ENCODE results near the gene METTL9.
"Not testable (repeated sequence)": the region's sequence is repeated elsewhere in the genome, so short reads cannot be mapped to it uniquely, and the experiment has no call there.

Gene METTL9

DNA sequence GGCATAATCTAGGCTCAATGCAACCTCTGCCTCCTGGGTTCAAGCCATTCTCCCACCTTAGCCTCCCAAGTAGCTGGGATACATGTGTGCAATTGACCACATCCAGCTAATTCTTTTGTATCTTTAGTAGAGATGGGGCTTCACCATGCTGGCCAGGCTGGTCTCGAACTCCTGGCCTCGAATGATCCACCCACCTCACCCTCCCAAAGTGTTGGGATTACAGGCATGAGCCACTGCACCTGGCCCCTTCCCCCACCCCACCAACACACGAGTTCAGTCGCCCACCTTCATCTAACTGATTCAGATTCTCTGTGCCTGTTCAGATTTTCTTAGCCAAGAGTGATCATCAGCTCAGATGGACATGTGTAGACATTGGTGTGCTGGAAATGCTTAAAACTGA, 25.0 kb upstream of the METTL9 start:
- H3K4me3 ChIP-seq (ENCODE audit: low read depth, low read length): no peak overlapping the region
- TF ChIP-seq, protein P1, sequence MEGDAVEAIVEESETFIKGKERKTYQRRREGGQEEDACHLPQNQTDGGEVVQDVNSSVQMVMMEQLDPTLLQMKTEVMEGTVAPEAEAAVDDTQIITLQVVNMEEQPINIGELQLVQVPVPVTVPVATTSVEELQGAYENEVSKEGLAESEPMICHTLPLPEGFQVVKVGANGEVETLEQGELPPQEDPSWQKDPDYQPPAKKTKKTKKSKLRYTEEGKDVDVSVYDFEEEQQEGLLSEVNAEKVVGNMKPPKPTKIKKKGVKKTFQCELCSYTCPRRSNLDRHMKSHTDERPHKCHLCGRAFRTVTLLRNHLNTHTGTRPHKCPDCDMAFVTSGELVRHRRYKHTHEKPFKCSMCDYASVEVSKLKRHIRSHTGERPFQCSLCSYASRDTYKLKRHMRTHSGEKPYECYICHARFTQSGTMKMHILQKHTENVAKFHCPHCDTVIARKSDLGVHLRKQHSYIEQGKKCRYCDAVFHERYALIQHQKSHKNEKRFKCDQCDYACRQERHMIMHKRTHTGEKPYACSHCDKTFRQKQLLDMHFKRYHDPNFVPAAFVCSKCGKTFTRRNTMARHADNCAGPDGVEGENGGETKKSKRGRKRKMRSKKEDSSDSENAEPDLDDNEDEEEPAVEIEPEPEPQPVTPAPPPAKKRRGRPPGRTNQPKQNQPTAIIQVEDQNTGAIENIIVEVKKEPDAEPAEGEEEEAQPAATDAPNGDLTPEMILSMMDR (IDR thresholded peaks at IDR 0.05; ENCODE audit: low read depth, low read length): no peak

DNA sequence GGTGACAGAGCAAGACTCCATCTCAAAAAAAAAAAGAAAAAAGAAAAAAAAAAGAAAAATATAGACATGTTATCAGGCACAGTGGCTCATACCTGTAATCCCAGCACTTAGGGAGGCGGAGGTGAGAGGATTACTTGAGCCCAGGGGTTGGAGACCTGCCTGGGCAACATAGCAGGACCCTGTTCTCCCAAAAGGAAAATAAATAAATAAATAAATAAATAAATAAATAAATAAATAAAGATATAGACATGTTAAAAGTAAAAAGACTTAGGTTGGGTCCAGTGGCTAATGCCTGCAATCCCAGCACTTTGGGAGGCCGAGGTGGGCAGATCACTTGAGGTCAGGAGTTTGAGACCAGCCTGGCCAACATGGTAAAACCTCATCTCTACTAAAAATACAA, 23.1 kb upstream of the METTL9 start:
- not testable (repeated sequence) for H3K4me3 ChIP-seq (ENCODE audit: low read depth, low read length)

DNA sequence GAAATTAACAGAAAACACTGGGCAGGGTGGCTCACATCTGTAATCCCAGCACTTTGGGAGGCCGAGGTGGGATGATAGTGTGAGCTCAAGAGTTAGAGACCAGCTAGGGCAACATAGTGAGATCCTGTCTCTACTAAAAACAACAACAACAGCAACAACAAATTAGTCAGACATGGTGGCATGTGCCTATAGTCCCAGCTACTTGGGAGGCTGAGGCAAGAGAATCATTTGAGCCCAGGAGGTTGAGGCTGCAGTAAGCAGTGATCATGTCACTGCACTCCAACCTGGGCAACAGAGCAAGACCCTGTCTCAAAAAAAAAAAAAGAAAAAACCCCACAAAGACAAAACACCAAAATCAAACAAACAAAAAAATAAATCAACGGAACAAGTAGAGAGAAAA, 21.9 kb upstream of the METTL9 start:
- H3K4me3 ChIP-seq (ENCODE audit: low read depth, low read length): not testable (repeated sequence)

DNA sequence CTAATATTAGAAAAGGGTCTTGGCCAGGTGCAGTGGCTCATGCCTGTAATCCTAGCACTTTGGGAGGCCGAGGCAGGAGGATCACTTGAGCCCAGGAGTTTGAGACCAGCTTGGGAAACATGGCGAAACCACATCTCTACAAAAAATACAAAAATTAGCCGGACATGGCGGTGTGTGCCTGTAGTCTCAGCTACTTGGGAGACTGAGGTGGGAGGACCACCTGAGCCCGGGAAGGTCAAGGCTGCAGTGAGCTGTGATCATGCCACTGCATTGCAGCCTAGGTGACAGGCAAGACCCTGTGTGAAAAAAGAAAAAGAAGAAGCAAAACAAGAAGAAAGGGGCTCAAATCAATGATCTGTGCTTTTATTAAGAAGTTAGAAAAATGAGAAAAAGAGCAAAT, 21.1 kb upstream of the METTL9 start:
- not testable (repeated sequence) for H3K4me3 ChIP-seq (ENCODE audit: low read depth, low read length)

DNA sequence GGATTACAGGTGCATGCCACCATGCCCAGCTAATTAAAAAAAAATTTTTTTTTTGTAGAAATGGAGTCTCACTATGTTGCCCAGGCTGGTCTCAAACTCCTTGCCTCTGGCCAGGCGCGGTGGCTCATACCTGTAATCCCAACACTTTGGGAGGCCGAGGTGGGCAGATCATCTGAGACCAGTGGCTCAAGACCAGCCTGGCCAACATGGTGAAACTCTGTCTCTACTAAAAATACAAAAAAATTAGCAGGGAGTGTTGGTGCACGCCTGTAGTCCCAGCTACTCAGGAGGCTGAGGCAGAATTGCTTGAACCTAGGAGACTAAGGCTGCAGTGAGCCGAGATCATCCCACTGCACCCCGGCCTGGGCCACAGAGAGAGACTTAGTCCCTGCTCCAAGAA, 19.2 kb upstream of the METTL9 start:
- H3K4me3 ChIP-seq (ENCODE audit: low read depth, low read length): not testable (repeated sequence)

DNA sequence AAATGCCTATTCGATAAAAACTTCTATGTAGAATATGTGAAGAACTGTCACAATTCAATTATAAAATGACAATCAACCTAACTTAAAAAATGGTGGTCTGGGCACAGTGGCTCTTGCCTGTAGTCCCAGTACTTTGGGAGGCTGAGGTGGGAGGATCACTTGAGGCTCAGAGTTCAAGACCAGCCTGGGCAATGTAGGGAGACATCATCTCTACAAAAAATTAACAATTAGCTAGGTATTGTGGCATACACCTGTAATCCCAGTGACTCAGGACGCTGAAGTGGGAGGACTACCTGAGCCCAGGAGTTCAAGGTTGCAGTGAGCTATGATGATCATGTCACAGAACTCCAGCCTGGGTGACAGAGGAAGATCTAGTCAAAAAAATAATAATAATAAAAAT, 18.6 kb upstream of the METTL9 start:
- TF ChIP-seq, protein P1 (IDR thresholded peaks at IDR 0.05; ENCODE audit: low read depth, low read length): no peak
- H3K4me3 ChIP-seq (ENCODE audit: low read depth, low read length): no peak overlapping the region

DNA sequence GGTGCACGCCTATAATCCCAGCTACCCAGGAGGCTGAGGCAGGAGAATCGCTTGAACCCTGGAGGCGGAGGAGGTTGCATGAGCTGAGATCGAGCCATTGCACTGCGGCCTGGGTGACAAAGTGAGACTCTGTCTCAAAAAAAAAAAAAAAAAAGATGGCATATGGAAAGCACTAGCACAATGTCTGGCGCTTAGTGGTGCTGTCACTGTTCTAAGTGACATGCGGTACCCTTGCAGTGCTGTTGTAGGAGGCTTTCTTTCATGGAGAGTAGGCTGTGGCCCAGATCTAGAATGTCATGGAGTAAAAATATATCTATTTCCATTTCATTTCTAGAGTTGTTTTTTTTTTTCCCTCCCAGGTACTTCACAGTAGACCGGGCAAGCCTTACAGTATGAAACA, 14.6 kb upstream of the METTL9 start:
- TF ChIP-seq, protein P1 (IDR thresholded peaks at IDR 0.05; ENCODE audit: low read depth, low read length): no peak

DNA sequence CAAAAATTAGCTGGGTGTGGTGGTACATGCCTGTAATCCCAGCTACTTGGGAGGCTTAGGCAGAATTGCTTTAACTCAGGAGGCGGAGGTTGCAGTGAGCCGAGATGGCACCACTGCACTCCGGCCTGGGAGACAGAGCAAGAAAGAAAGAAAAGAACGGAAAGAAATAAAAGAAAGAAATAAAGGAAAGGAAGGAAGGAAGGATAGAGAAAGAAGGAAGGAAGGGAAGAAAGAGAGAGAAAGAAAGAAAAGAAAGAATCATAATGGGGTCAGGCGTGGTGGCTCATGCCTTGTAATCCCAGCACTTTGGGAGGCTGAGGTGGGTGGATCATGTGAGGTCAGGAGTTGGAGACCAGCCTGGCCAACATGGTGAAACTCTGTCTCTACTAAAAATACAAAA, 10.8 kb upstream of the METTL9 start:
- H3K4me3 ChIP-seq (ENCODE audit: low read depth, low read length): not testable (repeated sequence)

More for the DNA sequence above, 14.6 kb upstream of the METTL9 start:
- no peak overlapping the region for H3K4me3 ChIP-seq (ENCODE audit: low read depth, low read length)

DNA sequence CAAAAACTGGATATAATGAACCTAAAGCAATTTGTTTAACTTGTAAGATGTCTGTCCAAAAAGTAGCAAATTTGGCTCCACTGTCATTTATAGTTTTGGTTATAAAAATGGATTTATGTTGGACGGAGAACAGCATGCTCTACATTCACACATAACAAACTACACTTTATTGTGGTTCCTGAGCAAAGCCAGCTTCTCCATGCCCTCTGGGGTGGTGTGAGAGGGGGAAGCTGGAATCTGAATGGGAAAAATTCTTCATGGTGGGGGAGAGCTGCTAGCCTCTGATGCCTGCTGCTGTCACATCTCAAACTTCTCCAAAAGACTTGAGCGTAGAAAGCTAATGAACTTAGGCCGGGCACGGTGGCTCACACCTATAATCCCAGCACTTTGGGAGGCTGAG, 9.8 kb upstream of the METTL9 start:
- no peak overlapping the region for H3K4me3 ChIP-seq (ENCODE audit: low read depth, low read length)
- TF ChIP-seq, protein P1 (IDR thresholded peaks at IDR 0.05; ENCODE audit: low read depth, low read length): no peak

DNA sequence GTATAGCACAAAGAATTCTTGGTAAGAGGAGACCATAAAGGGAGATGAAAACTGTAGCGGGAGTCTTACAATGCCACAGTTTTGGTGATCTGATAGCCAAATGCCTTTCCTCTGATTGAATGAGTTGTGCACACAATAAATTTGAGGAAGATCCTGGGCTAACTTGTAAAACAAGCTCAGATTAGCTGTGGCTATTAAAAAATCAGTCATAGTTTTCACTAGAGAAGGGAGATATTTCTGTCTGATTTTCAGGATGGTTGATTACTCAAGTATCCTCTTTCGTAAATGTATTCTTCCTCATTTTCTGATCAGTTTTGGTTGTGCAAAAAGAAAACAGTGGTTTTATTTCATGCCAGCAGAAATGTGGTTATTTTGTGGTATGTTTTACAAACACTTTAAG, 9.1 kb upstream of the METTL9 start:
- TF ChIP-seq, protein P1 (IDR thresholded peaks at IDR 0.05; ENCODE audit: low read depth, low read length): no peak
- no peak overlapping the region for H3K4me3 ChIP-seq (ENCODE audit: low read depth, low read length)

All from WI38 (cell line).